HG02870 (cell line): ENCODE data around the gene SLC49A3.
"Not testable (repeated sequence)": the region's sequence is repeated elsewhere in the genome, so short reads cannot be mapped to it uniquely, and the experiment has no call there.

Experiments used
- ATAC-seq: cut with Tn5 transposase; IDR thresholded peaks from one replicate; pipeline ENCODE4 v1.9.1; 2021; ENCODE audit warnings: mild to moderate bottlenecking, moderate library complexity; ENCODE audit not compliant: unreplicated experiment

The SLC49A3 gene

DNA sequence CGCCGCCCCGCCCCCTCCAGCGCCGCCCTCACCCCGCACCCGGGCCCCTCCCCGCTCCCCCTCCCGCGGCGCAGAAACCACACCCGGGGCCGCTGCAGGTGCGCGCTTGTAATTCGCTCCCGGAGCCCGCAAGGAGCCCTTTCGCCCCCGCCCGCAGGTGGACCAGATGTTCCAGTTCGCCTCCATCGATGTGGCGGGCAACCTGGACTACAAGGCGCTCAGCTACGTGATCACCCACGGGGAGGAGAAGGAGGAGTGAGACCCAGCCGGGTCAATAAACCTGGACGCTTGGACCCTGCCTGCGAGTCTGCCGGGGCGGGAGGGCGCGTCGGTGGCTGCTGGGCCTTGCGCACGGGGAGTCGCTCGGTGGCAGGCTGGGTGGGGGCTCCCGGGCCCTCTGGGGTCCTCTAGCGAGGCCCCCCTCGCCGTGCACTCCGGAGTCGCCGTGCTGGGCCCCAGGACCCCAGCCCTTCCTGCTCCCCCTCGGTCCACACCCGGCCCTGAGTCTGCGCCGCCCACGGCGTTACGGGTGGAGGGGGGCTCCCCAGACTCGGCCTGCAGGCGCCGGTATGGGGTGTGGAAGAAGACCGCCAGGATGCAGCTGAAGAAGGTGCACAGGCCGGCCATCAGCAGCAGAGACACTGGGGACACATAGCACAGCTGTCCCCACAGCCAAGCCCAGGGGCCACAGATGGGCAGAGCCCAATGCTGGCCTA, 7.1 kb downstream of the SLC49A3 start:
- ATAC-seq: no peak

DNA sequence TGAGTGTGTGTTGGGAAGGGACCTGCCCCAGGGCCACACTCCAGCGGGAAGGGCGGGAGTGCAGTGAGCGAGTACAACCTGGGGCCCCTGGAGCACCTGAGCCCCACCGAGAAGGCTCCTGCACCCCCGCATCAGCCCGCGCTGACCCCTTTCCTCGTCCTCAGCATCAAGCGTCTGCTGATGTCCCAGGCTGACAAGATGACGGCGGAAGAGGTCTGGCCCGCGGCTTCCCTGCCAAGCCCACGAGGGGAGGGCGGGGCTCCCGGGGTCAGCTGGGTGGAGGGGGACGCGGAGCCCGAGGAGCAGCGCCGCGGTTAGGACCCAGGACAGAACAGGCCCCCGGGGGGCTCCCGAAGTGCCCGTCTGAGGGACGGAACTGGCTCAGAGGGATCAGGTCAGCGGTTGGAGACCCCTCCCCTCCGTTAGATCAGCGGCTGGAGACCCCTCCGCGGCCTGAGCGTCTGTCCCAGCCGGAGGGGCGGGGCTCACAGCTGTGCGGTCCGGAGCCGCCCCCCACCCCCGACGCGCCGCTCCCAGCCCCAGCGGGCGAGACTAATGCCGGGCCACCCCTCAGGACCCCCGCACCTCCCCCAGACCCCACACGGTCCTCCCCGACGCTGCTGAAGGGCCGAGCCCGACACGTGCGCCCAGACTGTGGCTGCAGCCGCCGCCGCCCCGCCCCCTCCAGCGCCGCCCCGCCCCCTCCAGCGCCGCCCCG, 7.9 kb downstream of the SLC49A3 start:
- ATAC-seq: no peak

DNA sequence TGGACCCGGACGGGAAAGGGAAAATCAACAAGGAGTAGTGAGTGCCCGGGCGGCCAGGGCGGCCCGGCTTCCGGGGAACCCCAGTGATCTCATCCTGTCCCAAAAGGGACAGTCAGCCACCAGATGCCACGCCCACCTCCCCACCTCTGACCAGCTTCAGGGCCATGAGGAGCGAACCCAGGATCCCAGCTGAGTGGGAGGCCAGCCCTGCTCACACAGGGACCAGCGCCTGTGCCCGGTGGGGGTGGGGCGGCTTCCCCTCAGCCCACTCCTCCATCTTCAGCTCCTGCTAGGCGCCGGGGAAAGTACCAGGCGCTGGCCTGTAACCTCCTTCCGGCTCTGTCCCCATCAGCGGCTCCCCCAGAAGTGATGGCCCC, 8.4 kb downstream of the SLC49A3 start:
- ATAC-seq: no peak

DNA sequence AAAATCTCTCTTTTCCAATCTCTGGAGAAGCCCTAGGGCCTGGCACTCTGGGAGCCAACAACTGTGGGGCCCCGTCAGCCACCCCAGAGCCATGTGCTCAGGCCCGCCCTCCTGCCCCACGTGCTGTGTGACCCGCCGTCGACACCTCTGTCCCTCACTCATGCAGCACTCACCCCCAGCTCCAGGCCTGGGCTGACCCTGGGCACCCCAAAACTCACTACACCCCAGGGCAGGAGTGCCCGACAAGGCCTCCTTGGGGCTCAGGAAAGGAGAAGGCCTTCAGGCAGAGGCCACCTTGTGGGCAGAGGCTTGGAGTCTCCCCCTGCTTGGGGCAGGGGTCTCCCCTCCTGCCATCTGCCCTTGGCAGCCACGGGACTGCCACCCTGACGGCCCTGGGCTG, 8.9 kb downstream of the SLC49A3 start:
- ATAC-seq: no peak

DNA sequence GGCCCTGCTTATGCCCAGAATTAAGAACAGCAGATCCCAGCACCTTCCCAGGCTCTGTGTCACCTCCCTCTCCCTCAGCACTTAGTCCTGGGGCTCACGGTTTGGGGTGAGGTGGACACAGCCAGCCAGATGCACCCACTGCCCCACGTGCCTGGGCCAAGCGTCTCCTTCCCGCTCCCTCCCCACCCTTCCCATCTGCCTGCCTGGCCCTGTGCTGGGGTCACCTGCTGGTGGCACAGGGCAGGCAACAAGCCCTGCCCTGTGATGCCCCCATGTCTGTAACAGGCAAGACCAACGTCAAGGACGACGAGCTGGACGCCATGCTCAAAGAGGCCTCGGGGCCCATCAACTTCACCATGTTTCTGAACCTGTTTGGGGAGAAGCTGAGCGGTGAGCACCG, 9.3 kb downstream of the SLC49A3 start:
- no peak for ATAC-seq

DNA sequence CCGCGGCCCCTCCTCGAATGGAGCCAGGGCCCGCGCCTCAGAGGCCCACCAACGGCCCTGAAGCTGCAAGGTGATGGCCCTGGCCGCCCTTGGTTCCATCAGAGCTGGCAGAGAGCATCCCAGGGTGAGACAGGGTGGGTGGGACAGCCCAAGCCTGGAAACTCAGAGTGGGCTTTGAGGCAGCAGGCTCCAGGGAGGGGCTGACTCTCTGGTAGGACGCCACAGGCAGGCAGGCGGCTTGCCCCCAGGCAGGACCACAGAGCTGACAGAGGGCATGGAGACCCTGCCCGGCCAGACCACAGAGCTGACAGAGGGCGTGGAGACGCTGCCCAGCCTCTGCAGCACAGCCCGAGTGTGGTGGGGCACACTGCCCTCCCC, 9.9 kb downstream of the SLC49A3 start:
- ATAC-seq: no peak

DNA sequence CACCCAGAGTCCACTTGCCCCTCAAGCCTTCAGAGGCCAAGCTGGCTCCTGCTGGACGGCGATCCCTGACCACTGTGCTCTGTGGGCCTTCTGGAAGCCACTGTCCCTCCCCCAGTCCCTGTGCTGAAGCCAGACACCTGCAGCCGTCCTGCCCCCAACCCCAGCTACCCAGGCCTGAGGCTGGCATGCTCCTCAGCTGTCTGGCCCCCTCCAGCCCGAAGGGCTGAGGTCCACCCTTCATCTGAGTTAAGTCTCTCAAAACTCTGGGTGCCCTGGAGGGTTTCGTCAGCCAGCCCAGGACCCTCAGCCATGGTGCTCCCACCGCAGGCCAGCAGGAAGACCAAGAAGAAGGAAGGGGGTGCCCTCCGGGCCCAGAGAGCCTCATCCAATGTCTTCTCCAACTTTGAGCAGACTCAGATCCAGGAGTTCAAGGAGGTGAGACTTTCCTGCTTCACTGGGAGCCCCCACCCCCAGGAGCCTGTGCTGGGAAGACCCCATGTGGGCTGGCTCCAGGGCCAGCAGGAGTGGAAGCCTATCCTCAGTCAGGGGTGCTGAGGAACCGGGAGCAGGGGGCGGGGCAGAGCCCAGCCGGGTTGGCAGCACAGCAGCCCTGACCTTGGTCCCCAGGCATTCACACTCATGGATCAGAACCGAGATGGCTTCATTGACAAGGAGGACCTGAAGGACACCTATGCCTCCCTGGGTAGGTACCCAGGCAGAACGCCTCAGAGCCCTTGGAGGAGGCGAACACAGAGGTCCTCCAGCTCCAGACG, 10.4 kb downstream of the SLC49A3 start:
- no peak for ATAC-seq

DNA sequence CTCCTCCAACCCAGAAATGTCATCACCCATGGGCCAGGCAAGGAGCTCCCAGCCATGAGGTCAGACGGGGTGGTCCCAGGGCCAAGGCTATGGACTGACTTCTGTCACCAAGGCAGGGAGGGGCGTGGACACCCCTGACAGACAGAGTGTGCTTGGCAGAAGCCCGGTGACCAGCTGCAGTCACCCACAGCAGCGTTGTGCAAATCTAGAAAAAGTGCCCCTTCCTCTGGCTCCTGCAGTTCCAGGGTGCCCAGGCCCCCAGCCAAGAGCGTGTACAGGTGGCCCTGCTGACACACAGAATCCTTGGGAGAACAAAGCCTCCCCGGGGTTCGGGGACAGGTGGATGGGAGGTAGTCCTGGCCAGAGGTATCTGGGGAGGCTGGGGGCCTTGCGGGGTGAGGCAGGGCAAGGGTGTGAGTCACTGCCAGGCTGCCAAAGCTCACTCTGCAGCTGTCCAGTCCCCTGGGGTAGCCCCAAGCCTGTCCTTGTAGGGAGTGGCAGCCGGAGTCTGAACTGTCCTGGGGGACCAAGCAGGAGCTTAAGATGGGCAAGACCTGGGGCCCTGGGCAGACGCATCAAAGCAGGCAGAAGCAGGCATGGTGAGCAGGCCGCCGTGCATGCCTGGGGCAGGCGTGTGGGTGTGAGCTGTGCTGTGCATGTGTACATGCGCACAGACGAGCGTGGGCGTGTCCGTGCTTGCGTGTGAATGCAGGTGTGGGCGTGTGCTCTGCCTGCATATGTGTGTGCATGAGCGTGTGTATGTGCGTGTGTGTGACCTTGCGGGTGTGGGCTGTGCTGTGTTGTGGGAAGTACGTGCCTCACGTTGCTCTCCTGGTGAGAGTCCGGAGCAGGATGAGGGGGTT, 11.3 kb downstream of the SLC49A3 start:
- ATAC-seq: no peak

DNA sequence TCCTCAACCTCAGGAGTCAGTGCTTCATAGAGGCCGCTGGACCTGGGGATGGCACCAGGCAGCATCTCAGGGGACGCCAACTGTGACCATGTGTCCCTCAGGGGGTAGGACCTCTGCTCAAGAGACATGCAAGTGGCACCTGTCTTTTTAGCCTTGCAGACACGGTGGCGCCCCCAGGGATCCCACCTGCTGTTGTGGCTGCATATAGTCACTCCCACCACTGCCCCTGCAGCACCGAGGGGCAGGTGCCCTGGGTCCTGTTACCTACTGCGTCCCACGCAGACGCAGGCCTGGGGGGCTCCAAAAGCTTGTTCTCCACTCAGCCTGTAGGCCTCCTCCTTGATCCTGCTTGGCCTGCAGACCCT, 12.1 kb downstream of the SLC49A3 start:
- ATAC-seq: no peak

DNA sequence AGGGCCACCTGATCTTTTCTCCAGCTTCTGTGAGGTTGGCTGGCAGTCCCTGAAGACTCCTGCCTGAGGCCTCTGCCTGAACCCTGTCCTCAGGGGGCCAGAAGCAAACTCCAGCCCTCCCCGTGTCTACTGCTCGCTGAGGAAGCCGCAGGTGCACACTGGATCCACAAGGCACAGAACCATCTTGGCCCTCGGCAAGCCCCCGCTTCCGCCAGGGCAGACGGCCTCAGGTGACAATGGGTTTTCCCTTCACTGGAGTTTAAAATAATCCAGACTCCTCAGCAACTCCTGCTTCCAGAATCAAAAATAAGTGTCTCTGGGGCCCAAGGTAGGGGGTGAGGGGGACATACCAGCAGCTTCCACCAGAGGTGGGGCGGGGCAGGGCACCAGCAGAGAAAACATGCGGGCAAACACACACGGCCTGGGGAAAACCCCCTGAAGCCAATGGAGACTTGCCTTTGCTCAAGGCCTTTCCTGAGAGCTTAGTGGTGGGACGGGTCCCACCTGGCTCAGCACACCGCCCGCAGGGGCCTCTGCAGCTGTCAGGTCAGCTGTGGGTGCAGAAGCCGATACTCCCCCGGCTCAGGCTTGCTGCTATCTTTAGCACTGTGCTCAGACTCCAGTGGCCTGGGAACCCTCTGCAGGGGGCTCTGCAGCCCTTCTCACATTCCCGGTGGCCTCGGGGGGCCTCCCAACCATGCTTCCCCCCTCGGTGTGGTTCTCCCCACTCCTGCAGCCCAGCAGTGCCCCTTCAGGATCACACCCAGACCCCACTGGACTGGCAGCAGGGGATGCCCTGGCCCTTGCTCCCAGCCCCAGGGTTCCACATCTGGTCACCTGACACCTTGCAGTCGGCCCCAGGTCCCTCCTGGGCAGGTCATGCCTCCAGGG, 12.7 kb downstream of the SLC49A3 start:
- peak; percentile 30 for ATAC-seq

DNA sequence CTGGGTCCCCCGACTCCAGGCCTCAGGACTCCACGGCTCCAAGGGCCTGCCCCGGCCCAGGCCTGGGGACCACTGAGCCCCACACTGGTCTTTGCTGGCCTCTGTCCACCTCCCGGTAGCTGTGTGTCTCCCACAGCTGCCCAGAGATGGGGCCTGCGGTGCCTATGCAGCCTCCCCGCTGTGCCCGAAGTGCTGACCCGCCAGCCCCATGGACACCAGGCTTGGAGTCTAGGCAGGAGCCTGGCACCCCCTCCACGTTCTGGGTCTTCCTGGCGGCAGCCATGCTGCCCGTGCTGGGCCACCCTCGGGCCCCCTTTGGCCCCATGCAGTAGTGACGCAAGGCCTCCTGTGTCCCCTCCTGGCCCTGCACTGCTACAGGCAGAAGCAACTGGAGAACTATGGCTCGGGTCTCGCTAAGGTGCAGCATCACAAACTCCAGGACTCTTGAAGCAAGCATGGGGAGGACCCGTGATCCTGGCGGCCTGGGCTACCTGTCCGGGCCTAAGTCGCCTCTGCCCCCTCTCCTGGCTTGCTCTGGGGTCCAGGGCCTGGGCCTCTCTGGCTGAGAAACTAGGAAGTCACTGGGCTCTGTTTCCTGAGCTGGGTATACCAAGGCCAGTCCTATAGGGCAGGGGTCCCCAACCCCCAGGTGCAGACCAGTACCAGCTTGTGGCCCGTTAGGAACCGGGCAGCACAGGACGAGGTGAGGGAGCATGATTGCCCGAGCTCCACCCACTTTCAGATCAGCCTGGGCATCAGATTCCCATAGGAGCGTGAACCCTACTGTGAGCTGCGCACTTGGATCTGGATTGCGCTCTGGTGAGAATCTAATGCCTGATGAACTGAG, 13.7 kb downstream of the SLC49A3 start:
- peak; percentile 4 for ATAC-seq

DNA sequence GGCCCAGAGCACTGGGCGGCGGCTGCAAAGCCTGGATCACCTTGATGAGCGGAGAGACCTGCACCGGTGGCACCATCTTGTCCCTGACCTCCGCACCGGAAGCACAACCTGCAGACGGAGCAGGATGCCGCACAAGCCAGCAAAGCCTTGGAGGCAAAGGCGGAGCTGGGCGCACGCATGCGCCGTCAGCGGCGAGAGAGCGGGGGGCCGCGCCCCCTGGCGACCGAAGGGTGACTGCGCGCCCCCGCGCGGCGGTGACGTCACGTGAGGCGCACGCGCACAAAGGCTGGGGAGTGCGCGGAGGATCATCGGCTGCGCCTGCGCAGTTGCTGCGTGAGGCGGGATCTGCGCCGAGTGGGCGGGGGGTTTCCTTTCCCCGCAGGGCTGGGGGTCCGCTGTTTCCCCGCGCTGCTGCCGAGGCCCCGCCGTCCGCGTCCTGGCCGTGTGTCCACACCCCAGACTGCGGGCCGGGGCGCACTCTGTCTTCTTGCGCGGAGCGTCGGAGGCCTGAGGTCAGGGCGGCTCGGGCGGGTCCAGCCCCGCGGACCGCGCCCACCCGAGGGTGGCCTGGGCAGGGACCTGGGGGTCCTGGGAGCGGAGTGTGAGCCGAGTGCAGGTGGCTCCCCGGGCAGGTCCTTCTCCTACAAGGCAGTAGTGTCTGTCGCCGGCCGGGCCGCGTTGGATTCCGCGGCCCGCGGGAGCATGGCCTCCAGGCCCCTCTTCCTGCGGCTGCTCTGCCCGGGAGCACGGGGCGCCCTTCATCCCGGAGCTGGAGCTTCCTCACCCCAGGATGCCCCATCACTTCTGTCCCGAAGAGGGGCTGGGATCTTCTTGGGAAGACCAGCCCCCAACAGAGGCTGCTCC, 14.5 kb downstream of the SLC49A3 start, which contains the start of the genes ATP5ME and MYL5:
Gene ATP5ME, minus strand, starts transcription at position 105 of the 864 bp plus-strand sequence. Its CDS starts 29 bp downstream, at position 76.
Gene MYL5, plus strand, starts transcription at position 371 of the 864 bp plus-strand sequence. CDS start 3,485 bp downstream, outside the sequence.
- peak; percentile 72 for ATAC-seq

DNA sequence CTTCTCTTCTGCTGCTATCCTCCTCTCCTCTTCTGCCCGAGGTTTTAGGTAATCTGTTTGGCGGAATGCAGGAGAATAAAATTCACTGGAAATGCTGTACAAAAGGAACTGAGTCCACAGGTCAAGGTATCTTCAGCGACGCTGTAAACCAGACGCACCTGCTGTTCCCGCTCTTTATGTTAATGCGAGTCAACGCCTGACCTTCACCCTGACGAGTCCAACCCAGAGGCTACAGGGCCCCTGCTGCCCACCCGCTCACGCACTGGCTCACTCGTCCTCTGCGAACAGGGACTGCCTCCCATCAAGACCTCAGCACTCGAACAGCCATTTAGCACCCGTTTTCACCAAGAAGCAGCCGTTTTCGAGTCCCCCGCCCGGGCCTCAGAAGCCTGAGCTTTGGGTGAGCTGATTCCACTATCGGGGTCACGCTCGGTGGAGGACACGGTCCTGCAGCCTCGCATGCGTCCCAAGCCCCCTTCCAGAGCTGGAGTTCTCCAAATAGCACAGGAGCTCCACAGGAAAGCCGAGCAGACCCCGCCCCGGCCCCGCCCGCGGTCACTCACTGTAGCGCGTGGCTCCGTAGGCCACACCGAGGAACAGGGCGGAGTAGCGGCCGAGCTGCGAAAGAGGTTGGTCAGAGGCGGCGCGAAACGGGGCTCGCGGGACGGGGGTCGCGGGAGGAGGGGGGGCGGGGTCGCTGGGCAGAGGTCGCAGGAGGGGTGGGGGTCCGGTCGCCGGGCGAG, 15.4 kb downstream of the SLC49A3 start:
- no peak for ATAC-seq

DNA sequence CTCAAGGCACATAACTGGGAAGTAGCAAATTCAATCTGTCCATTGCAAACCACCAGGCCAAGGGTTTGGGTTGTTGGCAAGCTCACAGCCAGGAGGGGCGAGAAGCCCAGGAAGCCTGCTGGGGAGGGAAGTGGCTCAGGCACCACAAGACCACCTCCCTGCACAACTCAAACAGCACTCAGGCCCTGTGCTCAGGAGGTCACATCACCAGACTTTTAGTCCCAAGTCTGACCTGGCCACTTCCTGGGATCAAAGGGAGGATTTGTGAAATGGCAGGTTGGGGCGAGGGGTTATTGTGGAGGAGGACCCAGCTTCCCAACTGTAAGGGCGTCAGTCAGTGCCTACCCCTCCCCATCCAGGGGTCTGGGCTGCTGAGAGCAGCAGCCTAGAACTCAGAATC, 17.2 kb downstream of the SLC49A3 start:
- no peak for ATAC-seq

DNA sequence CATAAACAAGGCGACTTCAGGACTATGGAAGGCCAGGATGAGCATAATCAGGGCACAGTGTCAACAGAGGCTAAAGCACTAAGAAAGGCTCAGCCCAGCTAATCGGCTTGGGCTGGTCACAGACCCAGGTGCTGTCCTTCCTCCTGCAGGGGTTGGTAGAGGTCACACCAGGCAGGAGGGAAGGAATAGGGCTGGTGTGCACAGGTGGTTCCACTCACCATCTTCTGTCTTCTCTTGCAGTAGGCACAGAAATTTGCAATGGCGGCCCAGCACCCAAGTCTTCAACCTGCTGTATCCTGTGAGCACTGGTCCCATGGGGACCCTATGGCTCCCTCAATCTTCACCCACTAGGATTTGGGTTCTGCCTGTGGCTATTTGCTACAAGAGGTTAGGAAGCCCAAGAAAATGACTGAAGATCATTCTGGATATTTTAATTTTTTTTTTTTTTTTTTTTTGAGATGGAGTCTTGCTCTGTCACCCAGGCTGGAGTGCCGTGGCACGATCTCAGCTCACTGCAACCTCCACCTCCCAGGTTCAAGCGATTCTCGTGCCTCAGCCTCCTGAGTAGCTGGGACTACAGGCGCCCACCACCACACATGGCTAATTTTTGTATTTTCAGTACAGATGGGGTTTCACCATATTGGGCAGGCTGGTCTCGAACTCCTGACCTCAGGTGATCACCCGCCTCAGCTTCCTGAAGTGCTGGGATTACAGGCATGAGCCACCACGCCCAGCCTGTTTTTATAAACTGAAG, 19.0 kb downstream of the SLC49A3 start:
- not testable (repeated sequence) for ATAC-seq

DNA sequence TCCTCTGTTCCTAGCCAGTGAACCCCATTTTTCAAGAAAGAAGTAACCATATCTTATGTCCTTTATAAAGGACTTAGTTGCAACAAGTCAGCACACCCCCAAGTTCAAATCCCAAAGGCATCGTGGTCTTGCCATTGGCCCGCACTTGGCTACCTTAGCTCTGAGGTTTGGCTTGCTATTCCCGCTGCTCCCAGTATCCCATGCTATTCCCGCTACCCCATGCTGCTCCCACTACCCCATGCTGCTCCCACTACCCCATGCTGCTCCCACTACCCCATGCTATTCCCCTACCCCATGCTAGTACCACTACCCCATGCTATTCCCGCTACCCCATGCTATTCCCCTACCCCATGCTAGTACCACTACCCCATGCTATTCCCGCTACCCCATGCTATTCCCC, 20.7 kb downstream of the SLC49A3 start:
- not testable (repeated sequence) for ATAC-seq

DNA sequence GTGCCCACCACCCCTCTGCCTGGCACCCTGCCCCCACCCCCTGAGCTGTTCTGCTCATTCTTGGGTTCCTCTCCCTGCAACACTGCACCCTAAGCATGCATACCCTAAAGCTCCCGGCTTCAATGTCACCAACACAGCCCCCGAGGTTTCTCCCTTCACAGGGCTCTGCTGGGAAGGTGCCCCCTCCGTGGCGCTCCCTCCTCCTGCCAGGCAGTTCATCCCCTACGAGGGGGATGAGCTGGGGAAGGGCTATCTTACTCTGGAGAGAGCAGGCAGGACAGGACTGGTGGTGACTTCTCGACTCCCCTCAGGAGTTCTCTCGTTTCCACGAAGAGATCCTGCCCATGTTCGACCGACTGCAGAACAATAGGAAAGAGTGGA, 21.4 kb downstream of the SLC49A3 start:
- no peak for ATAC-seq
